ENCODE results near the gene NUDT22.
A peak's percentile ranks its signal among the peaks of the same experiment; 100 is the strongest.

NUDT22 gene

DNA sequence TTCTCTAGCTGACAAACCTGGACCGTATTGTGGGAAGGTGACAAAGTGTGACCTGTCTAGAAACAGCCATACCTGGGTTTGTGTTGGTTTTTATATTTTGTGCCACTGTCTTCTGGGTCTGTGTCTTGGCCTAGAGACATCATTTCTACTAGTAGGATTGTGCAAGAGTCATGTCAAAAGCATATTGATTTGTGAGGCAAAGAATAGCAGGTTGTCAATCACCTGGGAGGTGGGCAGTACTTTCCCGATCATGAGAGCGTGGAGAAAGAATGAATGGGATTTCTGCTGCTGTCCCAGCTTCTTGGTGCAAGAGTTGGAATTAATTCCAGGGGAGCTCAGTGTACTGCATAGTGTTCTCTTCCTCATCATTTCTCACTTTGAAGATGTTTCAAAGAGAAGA, 24.5 kb upstream of the NUDT22 start:
- Mint-ChIP-seq H3K36me3 (peaks cover 67% of the 10 kb centered on the region), H3K27ac (no peak overlapping the region), H3K4me1 (peaks cover 34% of the 10 kb centered on the region), H3K27me3 (no peaks in the 10 kb centered on the region), H3K9me3 (no peaks in the 10 kb centered on the region), H3K4me3 (no peak overlapping the region)
- no peak for ATAC-seq

DNA sequence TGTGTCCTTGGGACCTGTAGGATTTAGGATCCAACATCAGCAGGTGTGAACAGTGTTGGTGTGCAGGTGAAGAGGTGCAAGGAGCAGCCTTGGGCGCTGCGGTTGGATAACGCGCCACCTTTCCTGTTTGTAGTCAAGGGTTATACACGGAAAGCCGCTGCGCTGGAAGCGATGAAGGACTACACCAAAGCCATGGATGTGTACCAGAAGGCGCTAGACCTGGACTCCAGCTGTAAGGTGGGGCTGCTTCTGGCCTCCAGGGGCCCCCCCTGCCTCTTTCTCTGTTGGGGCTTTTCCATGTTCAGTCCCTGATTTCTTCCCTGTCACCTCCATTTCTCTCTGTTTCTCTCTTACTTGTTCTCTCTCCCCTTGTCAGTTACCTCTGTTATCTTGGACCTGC, 23.1 kb upstream of the NUDT22 start:
- no peaks in the 10 kb centered on the region for H3K27me3 Mint-ChIP-seq
- ATAC-seq: no peak
- no peak overlapping the region for H3K4me3 Mint-ChIP-seq
- peaks cover 66% of the 10 kb centered on the region for H3K36me3 Mint-ChIP-seq
- H3K27ac Mint-ChIP-seq: no peak overlapping the region
- peaks cover 39% of the 10 kb centered on the region for H3K4me1 Mint-ChIP-seq
- no peaks in the 10 kb centered on the region for H3K9me3 Mint-ChIP-seq

DNA sequence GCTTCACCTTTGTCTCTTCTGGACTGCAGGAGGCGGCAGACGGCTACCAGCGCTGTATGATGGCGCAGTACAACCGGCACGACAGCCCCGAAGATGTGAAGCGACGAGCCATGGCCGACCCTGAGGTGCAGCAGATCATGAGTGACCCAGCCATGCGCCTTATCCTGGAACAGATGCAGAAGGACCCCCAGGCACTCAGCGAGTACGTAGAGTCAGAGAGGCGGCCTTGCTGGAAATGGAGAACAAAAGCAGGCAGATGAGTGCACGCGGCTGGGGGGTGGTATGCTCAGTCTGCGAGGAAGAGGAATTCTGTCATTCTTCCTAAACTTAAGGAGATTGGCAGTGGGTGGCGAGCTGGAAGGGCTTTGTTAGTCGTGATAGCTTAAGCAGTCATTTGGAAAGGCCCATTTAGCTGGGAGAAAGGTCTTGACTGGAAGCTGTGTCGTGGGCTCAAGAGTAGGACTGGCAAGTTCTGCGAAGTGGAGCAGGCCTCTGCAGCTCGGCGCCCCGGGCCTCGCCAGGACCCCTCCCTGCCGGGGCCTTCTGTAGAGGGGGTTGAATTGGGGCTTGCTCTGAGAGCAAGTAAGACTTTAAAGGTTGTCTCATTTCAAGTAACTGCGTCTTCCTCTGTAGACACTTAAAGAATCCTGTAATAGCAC, 22.5 kb upstream of the NUDT22 start:
- no peaks in the 10 kb centered on the region for H3K9me3 Mint-ChIP-seq
- H3K4me1 Mint-ChIP-seq: peaks cover 44% of the 10 kb centered on the region
- peaks cover 66% of the 10 kb centered on the region for H3K36me3 Mint-ChIP-seq
- no peaks in the 10 kb centered on the region for H3K27me3 Mint-ChIP-seq
- no peak for ATAC-seq
- peak overlapping the region; percentile 95 for H3K27ac Mint-ChIP-seq
- H3K4me3 Mint-ChIP-seq: no peak overlapping the region

DNA sequence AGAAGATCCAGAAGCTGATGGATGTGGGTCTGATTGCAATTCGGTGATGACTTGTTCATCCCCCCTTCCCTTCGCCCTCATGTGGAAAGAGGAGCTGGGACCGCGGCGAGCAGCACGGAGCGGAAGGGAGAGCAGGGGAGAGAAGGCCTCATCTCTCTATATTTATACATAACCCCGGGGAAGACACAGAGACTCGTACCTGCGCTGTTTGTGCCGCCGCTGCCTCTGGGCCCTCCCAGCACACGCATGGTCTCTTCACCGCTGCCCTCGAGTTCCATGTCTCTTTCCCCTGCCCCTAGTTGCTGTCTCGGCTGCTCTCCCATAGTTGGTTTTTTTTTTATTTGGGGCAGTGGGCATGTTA, 22.0 kb upstream of the NUDT22 start:
- Mint-ChIP-seq H3K9me3 (no peaks in the 10 kb centered on the region), H3K4me1 (peaks cover 49% of the 10 kb centered on the region), H3K27ac (peak overlapping the region; percentile 95), H3K36me3 (peaks cover 66% of the 10 kb centered on the region), H3K27me3 (no peaks in the 10 kb centered on the region), H3K4me3 (no peak overlapping the region)
- no peak for ATAC-seq

DNA sequence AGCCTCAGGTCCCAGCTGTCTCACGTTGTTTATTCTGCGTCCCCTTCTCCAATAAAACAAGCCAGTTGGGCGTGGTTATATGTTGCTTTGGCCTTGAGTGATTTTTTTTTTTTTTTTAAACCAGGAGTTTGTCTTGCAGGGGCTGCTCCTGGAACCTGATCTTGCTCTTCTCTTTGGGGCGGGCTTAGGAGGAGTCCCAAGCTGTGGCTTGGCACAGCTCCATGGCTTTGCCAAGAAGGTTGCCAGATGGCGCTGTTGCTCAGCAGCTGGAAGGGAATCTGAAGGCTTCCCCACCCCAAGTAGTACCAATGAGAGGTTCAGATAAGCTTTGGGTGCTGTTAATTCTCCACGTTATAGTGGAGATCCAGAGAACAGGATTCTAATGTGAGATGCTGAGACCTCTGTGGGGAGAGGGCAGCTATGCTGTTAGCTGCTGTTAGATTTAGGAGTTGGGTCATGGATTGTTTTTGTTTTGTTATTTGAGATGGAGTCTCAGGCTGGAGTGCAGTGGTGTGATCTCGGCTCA, 21.5 kb upstream of the NUDT22 start:
- peaks cover 54% of the 10 kb centered on the region for H3K4me1 Mint-ChIP-seq
- H3K36me3 Mint-ChIP-seq: peaks cover 69% of the 10 kb centered on the region
- peak overlapping the region; percentile 27 for H3K4me3 Mint-ChIP-seq
- peak overlapping the region; percentile 95 for H3K27ac Mint-ChIP-seq
- peak; percentile 49 for ATAC-seq
- H3K9me3 Mint-ChIP-seq: no peaks in the 10 kb centered on the region
- no peaks in the 10 kb centered on the region for H3K27me3 Mint-ChIP-seq

DNA sequence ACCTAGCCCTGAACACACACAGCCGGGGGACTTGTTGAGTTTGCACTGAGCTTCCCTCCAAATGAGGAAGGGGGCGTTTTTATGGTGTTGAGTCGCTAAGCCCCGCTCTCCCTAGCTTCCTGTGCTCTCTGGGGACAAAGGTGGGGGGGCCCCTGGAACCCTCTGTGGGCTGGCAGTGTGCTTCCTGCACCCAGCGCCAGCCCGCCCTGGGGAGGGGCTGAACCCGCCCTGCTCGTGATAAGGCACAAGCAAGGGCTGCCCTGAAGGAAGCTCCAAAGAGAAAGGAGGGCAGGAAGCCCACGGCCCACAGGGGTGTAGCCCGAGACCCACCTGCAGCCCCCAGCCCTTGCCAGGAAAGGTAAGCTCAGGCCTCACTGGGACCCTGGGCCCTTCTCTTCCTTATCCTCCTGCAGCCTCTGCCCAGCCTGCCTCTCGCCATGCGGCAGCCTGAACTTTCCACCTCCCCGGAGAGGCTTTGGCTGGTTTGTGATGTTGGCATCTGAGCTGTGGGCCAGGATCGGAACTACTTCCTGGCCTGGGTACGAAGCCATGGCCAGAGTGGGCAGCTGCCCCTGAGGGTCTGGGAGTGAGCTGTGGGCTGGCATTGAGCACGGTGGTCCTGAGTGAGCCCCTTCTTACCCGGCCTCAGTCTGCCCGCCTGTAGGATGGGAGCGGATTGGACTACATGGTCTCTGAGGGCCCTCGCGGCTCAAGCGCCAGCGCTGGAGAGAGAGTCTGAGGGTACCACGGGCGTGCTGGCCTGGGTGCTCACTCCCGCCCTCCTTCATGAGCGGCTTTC, 19.4 kb upstream of the NUDT22 start, which contains the start of gene FERMT3:
TSS of gene FERMT3 (plus strand) at position 265 of the 799 bp plus-strand sequence. CDS start 644 bp downstream, outside the sequence.
- H3K4me1 Mint-ChIP-seq: peaks cover 63% of the 10 kb centered on the region
- ATAC-seq: peak; percentile 79
- H3K36me3 Mint-ChIP-seq: peaks cover 69% of the 10 kb centered on the region
- H3K27me3 Mint-ChIP-seq: no peaks in the 10 kb centered on the region
- no peaks in the 10 kb centered on the region for H3K9me3 Mint-ChIP-seq
- H3K4me3 Mint-ChIP-seq: peak within 1 kb of the TSS; percentile 89
- peak within 1 kb of the TSS; percentile 95 for H3K27ac Mint-ChIP-seq

DNA sequence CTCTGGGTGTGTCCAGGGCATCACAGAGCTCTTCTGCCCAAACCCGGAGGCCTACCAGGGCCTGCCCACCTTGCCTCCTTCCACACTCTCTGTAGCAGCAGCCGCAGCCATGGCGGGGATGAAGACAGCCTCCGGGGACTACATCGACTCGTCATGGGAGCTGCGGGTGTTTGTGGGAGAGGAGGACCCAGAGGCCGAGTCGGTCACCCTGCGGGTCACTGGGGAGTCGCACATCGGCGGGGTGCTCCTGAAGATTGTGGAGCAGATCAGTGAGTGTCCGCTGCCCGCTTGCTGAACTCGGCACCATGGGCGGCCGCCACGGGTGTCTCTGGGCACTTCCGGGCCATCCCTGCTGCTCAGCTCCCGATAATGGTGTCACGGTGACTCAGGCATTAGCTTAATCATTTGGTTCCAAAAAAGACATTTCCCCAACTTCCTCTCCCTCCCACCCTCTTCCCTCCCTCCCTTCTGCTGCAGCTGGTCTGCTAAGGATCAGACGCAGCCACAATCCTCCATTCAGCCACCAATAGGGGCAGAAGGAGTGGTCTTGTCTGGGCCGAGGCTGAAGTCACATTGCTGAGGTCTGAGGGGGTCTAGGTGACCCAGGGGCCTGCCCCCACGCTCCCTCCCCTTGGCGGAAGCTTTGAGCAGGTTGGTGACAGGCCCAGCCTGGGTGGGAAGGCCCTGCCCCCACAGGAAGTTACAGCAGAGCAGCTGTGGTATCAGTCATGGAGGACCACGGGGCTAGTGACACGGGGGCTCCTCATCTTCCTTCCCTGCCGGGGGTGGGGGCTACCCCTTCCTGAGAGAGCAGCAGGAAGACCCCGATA, 18.6 kb upstream of the NUDT22 start:
- no peaks in the 10 kb centered on the region for H3K9me3 Mint-ChIP-seq
- no peaks in the 10 kb centered on the region for H3K27me3 Mint-ChIP-seq
- H3K4me3 Mint-ChIP-seq: peak overlapping the region; percentile 89
- peak overlapping the region; percentile 95 for H3K27ac Mint-ChIP-seq
- peak; percentile 86 for ATAC-seq
- H3K36me3 Mint-ChIP-seq: peaks cover 74% of the 10 kb centered on the region
- peaks cover 71% of the 10 kb centered on the region for H3K4me1 Mint-ChIP-seq

DNA sequence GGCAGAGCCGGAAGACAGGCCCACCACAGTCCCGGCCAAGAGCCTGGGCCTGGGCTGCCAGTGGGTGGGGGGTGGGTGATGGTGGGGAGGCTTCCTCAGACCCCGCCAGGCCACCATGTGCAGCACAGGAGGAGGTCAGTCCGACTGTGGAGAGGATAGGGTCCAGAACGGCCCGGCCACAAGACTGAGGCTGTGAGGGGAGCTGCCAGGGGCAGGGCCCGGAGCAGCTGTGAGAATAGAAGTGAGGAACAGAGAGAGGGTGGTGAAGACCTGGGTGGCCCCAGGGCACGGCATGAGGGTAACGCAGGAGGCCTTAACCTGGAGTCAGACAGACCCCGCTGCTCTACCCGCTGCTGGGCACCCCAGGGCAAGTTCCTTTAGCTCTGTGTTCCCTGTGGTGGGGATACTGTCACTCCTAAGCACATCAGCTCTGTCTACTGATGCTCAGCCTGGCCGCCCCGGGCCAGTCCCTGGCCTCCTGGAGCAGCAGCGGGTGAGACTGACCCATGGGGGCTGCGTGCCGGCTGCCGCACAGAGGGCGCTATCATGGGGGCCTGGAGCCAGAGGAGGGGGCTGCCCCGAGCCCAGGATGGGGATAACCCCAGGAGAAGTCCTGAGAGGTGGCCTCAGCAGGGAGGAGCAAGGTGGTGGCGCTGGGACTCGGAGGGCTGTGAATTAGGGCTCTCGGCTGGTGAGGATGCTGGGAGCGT, 17.8 kb upstream of the NUDT22 start:
- Mint-ChIP-seq H3K4me1 (peaks cover 75% of the 10 kb centered on the region), H3K9me3 (no peaks in the 10 kb centered on the region), H3K27me3 (no peaks in the 10 kb centered on the region), H3K27ac (peak overlapping the region; percentile 95), H3K36me3 (peaks cover 75% of the 10 kb centered on the region), H3K4me3 (peak overlapping the region; percentile 89)
- no peak for ATAC-seq

DNA sequence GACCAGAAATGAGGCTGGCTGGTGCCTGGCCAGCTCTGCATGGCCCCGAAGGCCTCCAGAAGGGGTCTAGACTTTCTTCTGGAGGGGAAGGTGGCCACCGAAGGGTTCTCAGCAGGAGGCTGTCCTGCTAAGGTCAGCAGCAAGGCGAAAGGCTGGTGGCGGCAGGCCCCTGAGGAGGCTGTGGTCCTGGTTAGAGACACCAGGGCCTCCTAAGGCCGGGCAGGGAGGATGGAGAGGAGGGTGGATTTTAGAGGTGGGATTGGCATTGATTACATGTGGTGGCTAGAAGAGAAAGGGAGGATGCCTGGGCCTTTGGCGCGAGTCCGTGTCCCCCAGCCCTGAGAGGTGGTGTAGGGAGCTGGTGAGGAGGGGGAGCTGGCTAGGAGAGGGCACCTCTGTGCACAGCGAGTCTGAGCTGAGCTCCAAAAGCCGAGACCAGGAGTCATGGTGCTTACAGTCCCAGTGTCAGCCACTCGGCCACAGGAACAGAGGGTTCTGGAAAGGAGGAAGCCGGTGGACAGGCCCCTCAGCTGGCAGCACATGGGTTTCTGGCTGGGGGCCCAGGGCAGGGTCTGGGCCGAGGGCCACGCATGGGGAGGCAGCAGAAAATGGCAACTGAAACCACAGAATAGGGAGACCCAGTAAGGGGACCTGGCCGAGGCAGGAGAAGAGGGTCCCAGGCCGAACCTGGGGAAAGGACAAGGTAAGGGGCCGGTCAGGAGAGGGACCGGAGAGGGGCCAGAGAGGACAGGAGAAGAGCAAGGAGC, 17.1 kb upstream of the NUDT22 start:
- H3K4me3 Mint-ChIP-seq: peak overlapping the region; percentile 30
- H3K36me3 Mint-ChIP-seq: peaks cover 72% of the 10 kb centered on the region

DNA sequence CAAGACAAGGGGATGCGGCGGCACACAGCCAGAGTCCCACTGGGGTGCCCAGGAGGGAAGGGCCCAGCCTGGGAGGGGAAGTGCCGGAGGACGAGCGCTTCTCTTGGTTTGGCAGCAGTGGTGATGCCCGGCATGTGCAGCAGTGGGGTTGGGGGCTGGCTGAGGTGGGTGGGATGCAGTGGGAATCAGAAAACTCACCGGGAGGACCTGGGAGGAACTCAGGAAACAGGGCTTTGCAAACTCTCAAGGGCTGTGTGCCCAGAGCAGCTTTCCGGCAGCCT, 16.6 kb upstream of the NUDT22 start:
- peaks cover 73% of the 10 kb centered on the region for H3K4me1 Mint-ChIP-seq
- no peaks in the 10 kb centered on the region for H3K27me3 Mint-ChIP-seq
- peaks cover 72% of the 10 kb centered on the region for H3K36me3 Mint-ChIP-seq
- no peaks in the 10 kb centered on the region for H3K9me3 Mint-ChIP-seq
- peak overlapping the region; percentile 95 for H3K27ac Mint-ChIP-seq
- no peak for ATAC-seq
- no peak overlapping the region for H3K4me3 Mint-ChIP-seq

More for the DNA sequence above, 17.1 kb upstream of the NUDT22 start:
- ATAC-seq: no peak
- H3K27me3 Mint-ChIP-seq: no peaks in the 10 kb centered on the region
- no peaks in the 10 kb centered on the region for H3K9me3 Mint-ChIP-seq
- peaks cover 74% of the 10 kb centered on the region for H3K4me1 Mint-ChIP-seq
- peak overlapping the region; percentile 95 for H3K27ac Mint-ChIP-seq

DNA sequence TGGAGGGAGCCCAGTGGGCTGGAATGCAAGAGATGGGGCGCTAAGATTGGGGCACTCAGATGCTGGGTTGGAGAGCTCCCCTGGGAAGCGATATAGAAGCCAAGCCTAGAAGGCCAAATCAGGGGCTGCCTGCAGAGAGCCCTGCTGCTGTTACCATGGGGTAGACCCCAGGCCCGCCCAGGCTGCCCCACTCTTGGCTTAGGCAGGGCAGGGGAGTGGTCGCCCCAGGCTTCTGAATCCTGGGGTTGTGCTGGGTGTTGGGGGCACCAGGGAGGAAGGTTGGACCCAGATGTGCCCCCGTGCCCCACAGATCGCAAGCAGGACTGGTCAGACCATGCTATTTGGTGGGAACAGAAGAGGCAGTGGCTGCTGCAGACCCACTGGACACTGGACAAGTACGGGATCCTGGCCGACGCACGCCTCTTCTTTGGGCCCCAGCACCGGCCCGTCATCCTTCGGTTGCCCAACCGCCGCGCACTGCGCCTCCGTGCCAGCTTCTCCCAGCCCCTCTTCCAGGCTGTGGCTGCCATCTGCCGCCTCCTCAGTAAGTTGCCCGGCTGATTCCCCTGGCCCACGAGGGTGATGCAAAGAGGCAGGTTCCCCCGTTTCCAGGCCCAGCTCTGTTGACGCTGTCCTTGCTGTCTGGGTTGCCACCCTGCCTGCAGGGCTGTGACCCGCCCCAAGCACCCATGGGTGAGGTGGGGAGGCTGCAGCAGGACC, 15.6 kb upstream of the NUDT22 start:
- H3K36me3 Mint-ChIP-seq: peaks cover 79% of the 10 kb centered on the region

DNA sequence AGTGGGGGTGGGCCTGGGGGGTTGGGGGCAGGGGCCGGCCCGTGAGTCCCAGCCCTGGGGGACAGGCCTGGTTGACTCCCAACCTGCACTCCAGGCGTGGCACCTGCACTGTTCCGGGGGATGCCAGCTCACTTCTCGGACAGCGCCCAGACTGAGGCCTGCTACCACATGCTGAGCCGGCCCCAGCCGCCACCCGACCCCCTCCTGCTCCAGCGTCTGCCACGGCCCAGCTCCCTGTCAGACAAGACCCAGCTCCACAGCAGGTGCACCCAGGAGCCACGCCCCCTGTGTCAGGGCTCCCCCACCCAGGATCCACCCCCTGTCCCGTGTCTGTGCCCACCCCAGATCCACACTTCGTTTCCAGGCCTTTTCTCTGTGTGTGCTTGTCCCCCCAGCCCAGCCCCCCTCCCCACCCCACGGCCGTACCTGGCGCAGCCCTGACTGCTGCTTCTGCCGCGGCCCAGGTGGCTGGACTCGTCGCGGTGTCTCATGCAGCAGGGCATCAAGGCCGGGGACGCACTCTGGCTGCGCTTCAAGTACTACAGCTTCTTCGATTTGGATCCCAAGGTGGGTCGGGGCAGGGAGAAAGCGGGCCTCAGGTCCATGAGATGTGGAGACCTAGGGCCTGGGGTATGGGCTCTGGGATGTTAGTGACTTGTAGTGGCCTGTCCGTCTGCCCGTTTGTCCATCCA, 14.7 kb upstream of the NUDT22 start:
- Mint-ChIP-seq H3K27ac (no peak overlapping the region), H3K4me1 (peaks cover 62% of the 10 kb centered on the region), H3K36me3 (peaks cover 81% of the 10 kb centered on the region)

More for the DNA sequence above, 15.6 kb upstream of the NUDT22 start:
- Mint-ChIP-seq H3K27me3 (no peaks in the 10 kb centered on the region), H3K27ac (no peak overlapping the region), H3K9me3 (no peaks in the 10 kb centered on the region), H3K4me1 (peaks cover 71% of the 10 kb centered on the region), H3K4me3 (no peak overlapping the region)
- no peak for ATAC-seq

DNA sequence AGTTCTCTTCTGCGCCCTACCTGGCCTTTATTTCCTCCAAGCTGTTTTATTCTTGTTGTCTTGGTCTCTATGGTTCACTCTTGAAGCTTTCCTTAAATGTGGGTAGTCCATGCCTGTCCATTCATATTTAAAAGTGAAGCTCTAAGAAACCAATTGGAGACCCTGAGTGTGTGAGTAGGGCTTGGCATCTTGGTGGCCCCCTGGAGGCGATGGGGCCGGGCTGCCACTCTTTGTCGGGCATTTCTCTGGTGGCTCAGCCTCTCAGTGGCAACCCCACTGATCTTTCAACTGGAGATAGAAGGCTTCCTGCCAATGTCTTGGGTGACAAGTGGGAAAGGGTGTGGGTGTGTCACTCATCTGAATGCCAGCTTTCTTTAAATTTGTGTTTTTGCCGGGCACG, 9.2 kb upstream of the NUDT22 start:
- no peak overlapping the region for H3K27ac Mint-ChIP-seq
- H3K9me3 Mint-ChIP-seq: no peaks in the 10 kb centered on the region
- peaks cover 57% of the 10 kb centered on the region for H3K36me3 Mint-ChIP-seq
- H3K4me1 Mint-ChIP-seq: peaks cover 38% of the 10 kb centered on the region
- ATAC-seq: no peak
- H3K4me3 Mint-ChIP-seq: no peak overlapping the region
- H3K27me3 Mint-ChIP-seq: no peaks in the 10 kb centered on the region

More for the DNA sequence above, 14.7 kb upstream of the NUDT22 start:
- Mint-ChIP-seq H3K27me3 (no peaks in the 10 kb centered on the region), H3K4me3 (no peak overlapping the region), H3K9me3 (no peaks in the 10 kb centered on the region)
- no peak for ATAC-seq

Data from stimulated activated memory B cell treated with anti-CD40 and anti-IgM and Interleukin-4, amounts not matched to agents 10 μg/mL and 1 μg/mL and 100 μg/mL, for 72 hours (primary cell).